ENCODE measurements around the gene SPAG17. TPM values are rescaled to one million over a fixed set of nuclear protein-coding genes. Genes with fewer than 3 reads are reported as not detected.

Gene SPAG17
- total RNA-seq, 1 experiment from 2014 or later: not detected

DNA sequence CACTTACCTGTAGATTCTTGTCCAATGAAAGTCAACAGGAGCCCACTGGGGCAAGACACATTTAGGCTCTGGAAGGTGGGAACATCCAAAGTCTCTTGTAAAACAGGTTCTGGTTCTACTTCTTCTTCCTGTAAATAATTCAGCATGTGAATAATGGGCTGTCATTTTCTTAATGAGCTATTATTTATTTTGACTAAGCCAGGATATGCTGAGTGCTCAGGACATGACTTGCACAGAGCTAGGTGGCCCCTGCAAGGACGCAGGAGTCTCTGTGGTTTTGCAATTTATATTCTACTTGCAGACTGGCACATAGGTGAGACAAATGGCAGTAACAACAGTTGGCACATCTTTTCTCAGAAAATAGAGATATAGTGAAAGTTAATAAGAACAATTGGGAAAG, 156.8 kb downstream of the SPAG17 start:
- no peaks in the 10 kb centered on the region for H3K9me2 ChIP-seq (ENCODE audit: insufficient read depth)
- ATAC-seq (no peak), DNase-seq (ENCODE audit: low read depth, low spot score) (no peak)
- no peaks in the 10 kb centered on the region for H3K79me2 ChIP-seq (ENCODE audit: insufficient read depth, low read length)
- H3K27me3 ChIP-seq (ENCODE audit: insufficient read depth, low read length): peaks cover 13% of the 10 kb centered on the region; the same call in 1 of the 2 replicates
- H3K27ac ChIP-seq (ENCODE audit: low read depth, low read length): no peak overlapping the region
- H3K9ac ChIP-seq (ENCODE audit: low read length): no peak overlapping the region
- no peaks in the 10 kb centered on the region for H3K9me3 ChIP-seq (ENCODE audit: control insufficient read depth in 1 of 2, insufficient read depth in 1 of 2, low read depth in 1 of 2, low read length in 2 of 2)
- H4K20me1 ChIP-seq (ENCODE audit: insufficient read depth): no peaks in the 10 kb centered on the region
- BruUV-seq (replicated peaks): no TSS peak
- CTCF ChIA-PET: no interaction called here
- TF ChIP-seq POLR2A (IDR thresholded peaks at IDR 0.05; ENCODE audit: borderline replicate concordance, extremely low read depth, insufficient read depth, insufficient read length) (no peak), POLR2AphosphoS5 (IDR thresholded peaks at IDR 0.05; ENCODE audit: low read depth, low read length) (no peak), SRF (IDR thresholded peaks at IDR 0.05; ENCODE audit: low read depth) (no peak), FOSL1 (IDR thresholded peaks at IDR 0.05; ENCODE audit: low read depth) (no peak), EZH2 (IDR thresholded peaks at IDR 0.05) (no peak), CEBPB (IDR thresholded peaks at IDR 0.05; ENCODE audit: low read depth) (no peak)
- TF ChIP-seq, protein P1, sequence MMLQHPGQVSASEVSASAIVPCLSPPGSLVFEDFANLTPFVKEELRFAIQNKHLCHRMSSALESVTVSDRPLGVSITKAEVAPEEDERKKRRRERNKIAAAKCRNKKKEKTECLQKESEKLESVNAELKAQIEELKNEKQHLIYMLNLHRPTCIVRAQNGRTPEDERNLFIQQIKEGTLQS (IDR thresholded peaks at IDR 0.05): no peak
- TF ChIP-seq, protein P2, sequence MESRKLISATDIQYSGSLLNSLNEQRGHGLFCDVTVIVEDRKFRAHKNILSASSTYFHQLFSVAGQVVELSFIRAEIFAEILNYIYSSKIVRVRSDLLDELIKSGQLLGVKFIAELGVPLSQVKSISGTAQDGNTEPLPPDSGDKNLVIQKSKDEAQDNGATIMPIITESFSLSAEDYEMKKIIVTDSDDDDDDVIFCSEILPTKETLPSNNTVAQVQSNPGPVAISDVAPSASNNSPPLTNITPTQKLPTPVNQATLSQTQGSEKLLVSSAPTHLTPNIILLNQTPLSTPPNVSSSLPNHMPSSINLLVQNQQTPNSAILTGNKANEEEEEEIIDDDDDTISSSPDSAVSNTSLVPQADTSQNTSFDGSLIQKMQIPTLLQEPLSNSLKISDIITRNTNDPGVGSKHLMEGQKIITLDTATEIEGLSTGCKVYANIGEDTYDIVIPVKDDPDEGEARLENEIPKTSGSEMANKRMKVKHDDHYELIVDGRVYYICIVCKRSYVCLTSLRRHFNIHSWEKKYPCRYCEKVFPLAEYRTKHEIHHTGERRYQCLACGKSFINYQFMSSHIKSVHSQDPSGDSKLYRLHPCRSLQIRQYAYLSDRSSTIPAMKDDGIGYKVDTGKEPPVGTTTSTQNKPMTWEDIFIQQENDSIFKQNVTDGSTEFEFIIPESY (IDR thresholded peaks at IDR 0.05; ENCODE audit: extremely low read depth, insufficient replicate concordance, low read length): no peak
- RAD21 ChIA-PET (ENCODE audit: low non-redundant PET in 1 of 2, low total read pairs in 2 of 2, uncharacterized antibody in 2 of 2, unreplicated experiment in 2 of 2): no interaction called here
- H2AFZ ChIP-seq (ENCODE audit: low read depth, low read length, poor library complexity, severe bottlenecking): no peak overlapping the region
- H3K4me2 ChIP-seq (ENCODE audit: low read length): no peak overlapping the region
- intact Hi-C loops (cut with micrococcal nuclease): no loop called here
- H3K4me3 ChIP-seq (replicated peaks in 1 of 2; ENCODE audit: low read depth in 1 of 2, low read length in 2 of 2): no peak overlapping the region
- POLR2A ChIA-PET: no interaction called here
- no peaks in the 10 kb centered on the region for H3K36me3 ChIP-seq (ENCODE audit: control insufficient read depth in 1 of 2, insufficient read depth in 2 of 2, low read length in 2 of 2)
- H3K4me1 ChIP-seq (ENCODE audit: control insufficient read depth in 1 of 2, insufficient read depth in 2 of 2, low read length in 2 of 2): no peaks in the 10 kb centered on the region

GRCh38 chr1:118023199-118023598, 161.8 kb downstream of the SPAG17 start:
- H3K79me2 ChIP-seq (ENCODE audit: insufficient read depth, low read length): no peaks in the 10 kb centered on the region
- no peaks in the 10 kb centered on the region for H3K9me2 ChIP-seq (ENCODE audit: insufficient read depth)
- ChIA-PET POLR2A (no interaction called here), CTCF (no interaction called here), RAD21 (ENCODE audit: low non-redundant PET in 1 of 2, low total read pairs in 2 of 2, uncharacterized antibody in 2 of 2, unreplicated experiment in 2 of 2) (no interaction called here)
- H3K4me1 ChIP-seq (ENCODE audit: control insufficient read depth in 1 of 2, insufficient read depth in 2 of 2, low read length in 2 of 2): no peaks in the 10 kb centered on the region
- H3K27me3 ChIP-seq (ENCODE audit: insufficient read depth, low read length): peaks cover 10% of the 10 kb centered on the region; the same call in 1 of the 2 replicates
- BruUV-seq (replicated peaks): no TSS peak
- DNase-seq (ENCODE audit: low read depth, low spot score) (no peak), ATAC-seq (no peak)
- no peaks in the 10 kb centered on the region for H4K20me1 ChIP-seq (ENCODE audit: insufficient read depth)
- no peak overlapping the region for H3K4me3 ChIP-seq (replicated peaks in 1 of 2; ENCODE audit: low read depth in 1 of 2, low read length in 2 of 2)
- no peaks in the 10 kb centered on the region for H3K9me3 ChIP-seq (ENCODE audit: control insufficient read depth in 1 of 2, insufficient read depth in 1 of 2, low read depth in 1 of 2, low read length in 2 of 2)
- H3K9ac ChIP-seq (ENCODE audit: low read length): no peak overlapping the region
- H3K27ac ChIP-seq (ENCODE audit: low read depth, low read length): no peak overlapping the region
- no peak overlapping the region for H2AFZ ChIP-seq (ENCODE audit: low read depth, low read length, poor library complexity, severe bottlenecking)
- intact Hi-C loops (cut with micrococcal nuclease): no loop called here
- H3K4me2 ChIP-seq (ENCODE audit: low read length): no peak overlapping the region
- H3K36me3 ChIP-seq (ENCODE audit: control insufficient read depth in 1 of 2, insufficient read depth in 2 of 2, low read length in 2 of 2): no peaks in the 10 kb centered on the region
- no peak for TF ChIP-seq POLR2AphosphoS5 (IDR thresholded peaks at IDR 0.05; ENCODE audit: low read depth, low read length)
- no peak for TF ChIP-seq YY1 (IDR thresholded peaks at IDR 0.05; ENCODE audit: extremely low read depth, insufficient replicate concordance, low read depth, low read length)
- no peak for TF ChIP-seq CEBPB (IDR thresholded peaks at IDR 0.05; ENCODE audit: low read depth)
- no peak for TF ChIP-seq SRF (IDR thresholded peaks at IDR 0.05; ENCODE audit: low read depth)
- TF ChIP-seq CBX3 (IDR thresholded peaks at IDR 0.05; ENCODE audit: low read depth): no peak
- TF ChIP-seq EGR1 (IDR thresholded peaks at IDR 0.05; ENCODE audit: low read depth): no peak
- TF ChIP-seq ZFX (IDR thresholded peaks at IDR 0.05): no peak
- no peak for TF ChIP-seq SP1 (IDR thresholded peaks at IDR 0.05; ENCODE audit: low read depth)
- TF ChIP-seq, protein P3, sequence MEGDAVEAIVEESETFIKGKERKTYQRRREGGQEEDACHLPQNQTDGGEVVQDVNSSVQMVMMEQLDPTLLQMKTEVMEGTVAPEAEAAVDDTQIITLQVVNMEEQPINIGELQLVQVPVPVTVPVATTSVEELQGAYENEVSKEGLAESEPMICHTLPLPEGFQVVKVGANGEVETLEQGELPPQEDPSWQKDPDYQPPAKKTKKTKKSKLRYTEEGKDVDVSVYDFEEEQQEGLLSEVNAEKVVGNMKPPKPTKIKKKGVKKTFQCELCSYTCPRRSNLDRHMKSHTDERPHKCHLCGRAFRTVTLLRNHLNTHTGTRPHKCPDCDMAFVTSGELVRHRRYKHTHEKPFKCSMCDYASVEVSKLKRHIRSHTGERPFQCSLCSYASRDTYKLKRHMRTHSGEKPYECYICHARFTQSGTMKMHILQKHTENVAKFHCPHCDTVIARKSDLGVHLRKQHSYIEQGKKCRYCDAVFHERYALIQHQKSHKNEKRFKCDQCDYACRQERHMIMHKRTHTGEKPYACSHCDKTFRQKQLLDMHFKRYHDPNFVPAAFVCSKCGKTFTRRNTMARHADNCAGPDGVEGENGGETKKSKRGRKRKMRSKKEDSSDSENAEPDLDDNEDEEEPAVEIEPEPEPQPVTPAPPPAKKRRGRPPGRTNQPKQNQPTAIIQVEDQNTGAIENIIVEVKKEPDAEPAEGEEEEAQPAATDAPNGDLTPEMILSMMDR (IDR thresholded peaks at IDR 0.05 in 2 of 3, conservative IDR thresholded peaks at IDR 0.05 in 1 of 3; ENCODE audit: borderline replicate concordance in 1 of 3, insufficient read depth in 1 of 3, low read depth in 2 of 3, low read length in 2 of 3): no peak

All from HCT116 (cell line).